Retina (tissue), 1 donor: Measurements from ENCODE around the gene RAB6D.
"Not testable (repeated sequence)": the region's sequence is repeated elsewhere in the genome, so short reads cannot be mapped to it uniquely, and the experiment has no call there.

Source experiments
- DNase-seq: peaks from one replicate; pipeline ENCODE4 v3.0.0-alpha.2; 2016

RAB6D gene

GRCh38 chr2:131365452-131365851, 1.5 kb upstream of the RAB6D start:
- DNase-seq: no peak

DNA sequence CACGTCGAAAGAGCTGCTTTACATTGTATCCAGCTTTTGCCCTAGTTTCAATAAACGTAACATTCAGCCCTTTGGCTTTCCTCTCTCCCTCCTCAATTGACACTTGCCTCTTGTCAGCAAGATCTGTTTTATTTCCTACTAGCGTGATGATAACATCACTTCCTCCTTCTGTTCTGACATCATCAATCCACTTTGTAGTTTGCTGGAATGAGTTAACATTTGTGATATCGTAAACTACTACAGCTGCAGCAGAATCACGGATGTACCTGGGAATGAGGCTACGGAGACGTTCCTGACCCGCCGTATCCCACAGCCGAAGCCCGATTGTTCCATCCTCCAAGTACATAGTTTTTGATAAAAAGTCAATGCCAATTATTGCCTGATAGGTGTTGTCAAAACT, 755 bp downstream of the RAB6D start:
- DNase-seq: peak; percentile 38

DNA sequence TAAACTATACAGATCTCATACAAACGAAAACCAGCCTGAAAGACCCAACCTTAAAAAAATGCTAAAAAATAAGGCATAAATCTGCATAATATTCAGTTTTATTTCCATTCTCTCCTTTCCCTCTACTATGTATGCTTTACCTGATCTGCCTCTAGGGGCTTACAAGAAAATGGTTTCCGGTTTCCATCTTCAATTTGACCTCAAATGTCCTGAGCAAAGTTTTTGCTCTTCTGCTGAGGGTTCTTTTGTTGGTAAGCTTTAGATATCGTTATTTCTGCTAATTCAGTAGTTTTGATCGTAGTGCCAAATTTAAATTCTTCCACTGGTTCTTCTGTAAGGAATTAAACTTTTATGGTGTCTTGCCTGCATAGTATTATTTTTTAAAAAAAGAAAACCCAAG, 2.2 kb downstream of the RAB6D start:
- not testable (repeated sequence) for DNase-seq

GRCh38 chr2:131353167-131353697, 10.7 kb downstream of the RAB6D start:
- DNase-seq: not testable (repeated sequence)

- no peak for DNase-seq
Observed at GRCh38 chr2:131349021-131349420, 14.9 kb downstream of the RAB6D start.

DNA sequence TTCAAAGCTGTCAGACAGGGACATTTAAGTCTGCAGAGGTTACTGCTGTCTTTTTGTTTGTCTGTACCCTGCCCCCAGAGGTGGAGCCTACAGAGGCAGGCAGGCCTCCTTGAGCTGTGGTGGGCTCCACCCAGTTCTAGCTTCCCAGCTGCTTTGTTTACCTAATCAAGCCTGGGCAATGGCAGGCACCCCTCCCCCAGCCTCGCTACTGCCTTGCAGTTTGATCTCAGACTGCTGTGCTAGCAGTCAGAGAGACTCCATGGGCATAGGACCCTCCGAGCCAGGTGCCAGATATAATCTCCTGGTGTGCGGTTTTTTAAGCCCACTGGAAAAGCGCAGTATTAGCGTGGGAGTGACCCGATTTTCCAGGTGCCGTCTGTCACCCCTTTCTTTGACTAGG, 16.9 kb downstream of the RAB6D start:
- DNase-seq: not testable (repeated sequence)

GRCh38 chr2:131339307-131339706, 24.7 kb downstream of the RAB6D start:
- not testable (repeated sequence) for DNase-seq

GRCh38 chr2:131335319-131335718, 28.6 kb downstream of the RAB6D start:
- peak; percentile 35 for DNase-seq

DNA sequence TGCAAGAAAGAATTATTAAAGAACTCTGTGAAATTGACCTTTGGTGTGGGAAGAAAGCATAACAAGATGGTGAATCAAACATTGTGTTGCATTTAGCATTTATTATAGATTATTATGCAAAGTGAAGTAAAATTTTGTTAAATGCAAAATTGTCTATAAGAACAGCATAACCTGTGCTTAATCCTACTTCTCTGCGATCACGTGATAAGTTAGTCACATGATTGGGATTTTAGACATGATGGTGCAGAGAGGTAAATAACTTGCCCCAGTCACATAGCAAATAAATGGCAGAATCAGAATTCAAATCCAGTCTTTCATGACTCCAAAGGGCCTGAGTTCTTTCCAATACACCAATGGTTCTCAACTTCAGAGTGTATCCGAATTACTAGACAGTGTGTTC, 31.3 kb downstream of the RAB6D start:
- not testable (repeated sequence) for DNase-seq

GRCh38 chr2:131331000-131331399, 33.0 kb downstream of the RAB6D start:
- DNase-seq: peak; percentile 74

GRCh38 chr2:131322209-131322608, 41.8 kb downstream of the RAB6D start:
- DNase-seq: no peak

DNA sequence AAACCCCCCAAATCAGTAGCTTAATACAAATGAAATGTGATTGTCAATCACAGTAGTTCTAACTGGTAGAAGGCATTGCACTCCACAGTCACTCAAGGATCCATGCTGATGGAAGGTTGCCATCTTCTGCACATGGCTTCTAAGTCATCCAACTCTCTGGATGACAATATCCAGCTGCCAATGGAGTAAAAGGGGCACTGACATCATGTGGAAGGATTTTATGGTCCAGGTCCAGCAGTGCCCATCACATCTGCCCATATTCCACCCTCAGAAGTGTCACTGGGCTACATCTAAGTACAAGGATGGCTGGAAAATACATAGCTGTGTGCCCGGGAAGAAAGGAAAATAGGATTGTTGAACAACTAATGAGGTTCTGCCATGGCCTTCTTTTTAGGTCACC, 42.6 kb downstream of the RAB6D start:
- not testable (repeated sequence) for DNase-seq

DNA sequence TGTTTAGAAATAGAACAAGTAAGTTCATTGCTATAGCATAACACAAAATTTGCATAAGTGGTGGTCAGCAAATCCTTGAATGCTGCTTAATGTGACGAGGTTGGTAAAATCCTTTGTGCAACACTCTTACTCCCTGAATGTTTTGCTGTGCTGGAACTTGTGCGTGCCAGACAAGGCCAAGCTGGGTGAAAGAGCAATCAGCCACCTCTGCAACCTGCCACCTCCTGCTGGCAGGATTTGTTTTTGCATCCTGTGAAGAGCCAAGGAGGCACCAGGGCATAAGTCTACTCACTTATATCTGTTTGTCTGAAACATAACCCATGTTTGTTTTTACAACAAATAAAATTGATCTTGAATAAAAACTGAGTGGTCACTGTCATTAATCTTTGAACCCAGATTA, 53.0 kb downstream of the RAB6D start:
- not testable (repeated sequence) for DNase-seq
